NCI-H510A (cell line): ENCODE results near the gene KCNQ2.

Experiments used
- DNase-seq: peaks from one replicate; lab custom pipeline; 2025; lab: John Stamatoyannopoulos, UW

KCNQ2 gene

GRCh38 chr20:63369024-63369530 is 103.4 kb downstream of the KCNQ2 start:
- no peak for DNase-seq

- no peak for DNase-seq
Observed at GRCh38 chr20:63368151-63368550, 104.3 kb downstream of the KCNQ2 start.

- DNase-seq, result no peak
Observed at GRCh38 chr20:63367446-63368055, 104.9 kb downstream of the KCNQ2 start.

- DNase-seq, result no peak
Observed at GRCh38 chr20:63366390-63367365, 105.8 kb downstream of the KCNQ2 start.

GRCh38 chr20:63365601-63366389 is 106.7 kb downstream of the KCNQ2 start:
- no peak for DNase-seq

GRCh38 chr20:63364801-63365585 is 107.5 kb downstream of the KCNQ2 start:
- DNase-seq, result no peak

GRCh38 chr20:63363981-63364561 is 108.4 kb downstream of the KCNQ2 start:
- DNase-seq, result no peak

GRCh38 chr20:63363013-63363957 is 109.2 kb downstream of the KCNQ2 start:
- no peak for DNase-seq

- DNase-seq, result no peak
Observed at GRCh38 chr20:63362436-63363009, 109.9 kb downstream of the KCNQ2 start.

GRCh38 chr20:63361519-63362435 is 110.7 kb downstream of the KCNQ2 start:
- DNase-seq, result no peak

GRCh38 chr20:63360850-63361518 is 111.5 kb downstream of the KCNQ2 start, which contains the start of gene CHRNA4:
Gene CHRNA4 (minus strand): TSS chr20:63361349. CDS start chr20:63361165, 184 bp downstream.
- DNase-seq, result no peak

- no peak for DNase-seq
Observed at GRCh38 chr20:63359937-63360849, 112.3 kb downstream of the KCNQ2 start.

GRCh38 chr20:63359164-63359934 is 113.1 kb downstream of the KCNQ2 start:
- no peak for DNase-seq

GRCh38 chr20:63357921-63358905 is 114.2 kb downstream of the KCNQ2 start:
- no peak for DNase-seq
